ENCODE data around the gene NAALADL2. TPM values are rescaled to one million over a fixed set of nuclear protein-coding genes. Genes with fewer than 3 reads are reported as not detected.

Gene NAALADL2
- total RNA-seq, 4 donors from 2014 or later: 0.36 to 9.2 (median 0.63) TPM

- Histone ChIP-seq H3K9me3 (no peaks in the 10 kb centered on the region), H3K4me3 (no peak overlapping the region), H3K27ac (no peak overlapping the region), H3K36me3 (no peaks in the 10 kb centered on the region), H3K27me3 (no peaks in the 10 kb centered on the region), H3K4me1 (no peaks in the 10 kb centered on the region)
- ATAC-seq (no peak), DNase-seq (no peak)
- intact Hi-C loops (cut with DNase I; ENCODE audit: low total_unique reads): no loop called here
- in situ Hi-C loops (cut with MboI; ENCODE audit: low sequenced_read_pairs in 4 of 4): no loop called here
- no peak for TF ChIP-seq POLR2A (IDR thresholded peaks at IDR 0.05)
- TF ChIP-seq, protein P1, sequence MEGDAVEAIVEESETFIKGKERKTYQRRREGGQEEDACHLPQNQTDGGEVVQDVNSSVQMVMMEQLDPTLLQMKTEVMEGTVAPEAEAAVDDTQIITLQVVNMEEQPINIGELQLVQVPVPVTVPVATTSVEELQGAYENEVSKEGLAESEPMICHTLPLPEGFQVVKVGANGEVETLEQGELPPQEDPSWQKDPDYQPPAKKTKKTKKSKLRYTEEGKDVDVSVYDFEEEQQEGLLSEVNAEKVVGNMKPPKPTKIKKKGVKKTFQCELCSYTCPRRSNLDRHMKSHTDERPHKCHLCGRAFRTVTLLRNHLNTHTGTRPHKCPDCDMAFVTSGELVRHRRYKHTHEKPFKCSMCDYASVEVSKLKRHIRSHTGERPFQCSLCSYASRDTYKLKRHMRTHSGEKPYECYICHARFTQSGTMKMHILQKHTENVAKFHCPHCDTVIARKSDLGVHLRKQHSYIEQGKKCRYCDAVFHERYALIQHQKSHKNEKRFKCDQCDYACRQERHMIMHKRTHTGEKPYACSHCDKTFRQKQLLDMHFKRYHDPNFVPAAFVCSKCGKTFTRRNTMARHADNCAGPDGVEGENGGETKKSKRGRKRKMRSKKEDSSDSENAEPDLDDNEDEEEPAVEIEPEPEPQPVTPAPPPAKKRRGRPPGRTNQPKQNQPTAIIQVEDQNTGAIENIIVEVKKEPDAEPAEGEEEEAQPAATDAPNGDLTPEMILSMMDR (IDR thresholded peaks at IDR 0.05 in 4 of 5, conservative IDR thresholded peaks at IDR 0.05 in 1 of 5): no peak
Observed at GRCh38 chr3:175434561-175434960, 575.4 kb downstream of the NAALADL2 start.

DNA sequence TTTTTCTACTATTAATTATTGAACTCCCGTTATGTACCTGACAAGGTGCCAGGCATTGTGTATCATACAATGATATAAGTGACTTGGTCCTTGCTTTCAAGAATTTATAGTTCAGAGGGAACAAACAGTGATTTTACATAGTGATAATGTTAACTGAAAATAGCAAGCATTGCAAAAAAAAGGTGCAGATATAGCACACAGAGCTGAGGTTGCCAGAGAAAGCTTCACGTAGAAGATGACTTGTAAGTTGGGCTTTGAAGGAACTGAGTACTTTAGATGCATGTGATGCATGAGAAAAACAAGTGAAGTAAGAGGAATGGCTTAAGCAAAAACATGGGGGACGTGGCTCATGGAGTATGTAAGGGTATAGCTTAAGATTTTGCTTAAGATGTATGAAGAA is 584.5 kb downstream of the NAALADL2 start:
- H3K27me3 ChIP-seq: no peaks in the 10 kb centered on the region
- ATAC-seq: no peak
- DNase-seq: no peak
- in situ Hi-C loops (cut with MboI; ENCODE audit: low sequenced_read_pairs in 4 of 4): no loop called here
- no peak overlapping the region for H3K4me3 ChIP-seq
- no peaks in the 10 kb centered on the region for H3K36me3 ChIP-seq
- intact Hi-C loops (cut with DNase I; ENCODE audit: low total_unique reads): no loop called here
- H3K9me3 ChIP-seq: no peaks in the 10 kb centered on the region
- TF ChIP-seq POLR2A (IDR thresholded peaks at IDR 0.05): no peak
- TF ChIP-seq, protein P1 (IDR thresholded peaks at IDR 0.05 in 4 of 5, conservative IDR thresholded peaks at IDR 0.05 in 1 of 5): no peak
- H3K27ac ChIP-seq: no peak overlapping the region
- H3K4me1 ChIP-seq: no peaks in the 10 kb centered on the region

DNA sequence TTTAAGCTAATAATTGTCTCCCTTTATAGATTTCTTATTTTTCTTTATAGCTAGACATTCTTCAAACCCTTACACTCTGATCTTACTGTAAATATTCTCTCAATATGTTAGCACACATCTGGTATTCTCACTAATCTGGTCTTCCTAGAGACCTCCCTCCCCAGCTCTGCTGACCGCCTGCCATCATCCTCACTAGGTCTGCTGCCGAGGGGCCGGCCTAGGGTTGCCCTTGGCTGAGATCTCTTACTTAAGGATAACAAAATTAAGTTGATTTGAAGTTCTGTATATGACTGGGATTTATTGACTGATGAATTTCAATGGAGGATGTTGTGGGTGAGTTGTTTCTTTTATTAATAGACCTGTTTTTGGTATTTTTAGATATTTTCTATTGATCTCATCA is 586.6 kb downstream of the NAALADL2 start:
- intact Hi-C loops (cut with DNase I; ENCODE audit: low total_unique reads) (no loop called here), in situ Hi-C loops (cut with MboI; ENCODE audit: low sequenced_read_pairs in 4 of 4) (no loop called here)
- ATAC-seq: no peak
- Histone ChIP-seq H3K36me3 (no peaks in the 10 kb centered on the region), H3K27ac (no peak overlapping the region), H3K4me3 (no peak overlapping the region), H3K4me1 (no peaks in the 10 kb centered on the region), H3K27me3 (no peaks in the 10 kb centered on the region), H3K9me3 (no peaks in the 10 kb centered on the region)
- no peak for TF ChIP-seq POLR2A (IDR thresholded peaks at IDR 0.05)
- TF ChIP-seq, protein P1 (IDR thresholded peaks at IDR 0.05 in 4 of 5, conservative IDR thresholded peaks at IDR 0.05 in 1 of 5): no peak
- DNase-seq: no peak

- no peak for TF ChIP-seq POLR2A (IDR thresholded peaks at IDR 0.05)
- TF ChIP-seq, protein P1 (IDR thresholded peaks at IDR 0.05 in 4 of 5, conservative IDR thresholded peaks at IDR 0.05 in 1 of 5): no peak
- Histone ChIP-seq H3K36me3 (no peaks in the 10 kb centered on the region), H3K9me3 (no peaks in the 10 kb centered on the region), H3K27me3 (no peaks in the 10 kb centered on the region), H3K4me1 (no peaks in the 10 kb centered on the region), H3K4me3 (no peak overlapping the region), H3K27ac (no peak overlapping the region)
- DNase-seq: no peak
- no peak for ATAC-seq
- in situ Hi-C loops (cut with MboI; ENCODE audit: low sequenced_read_pairs in 4 of 4): no loop called here
- intact Hi-C loops (cut with DNase I; ENCODE audit: low total_unique reads): no loop called here
Observed at GRCh38 chr3:175447521-175447920, 588.4 kb downstream of the NAALADL2 start.

DNA sequence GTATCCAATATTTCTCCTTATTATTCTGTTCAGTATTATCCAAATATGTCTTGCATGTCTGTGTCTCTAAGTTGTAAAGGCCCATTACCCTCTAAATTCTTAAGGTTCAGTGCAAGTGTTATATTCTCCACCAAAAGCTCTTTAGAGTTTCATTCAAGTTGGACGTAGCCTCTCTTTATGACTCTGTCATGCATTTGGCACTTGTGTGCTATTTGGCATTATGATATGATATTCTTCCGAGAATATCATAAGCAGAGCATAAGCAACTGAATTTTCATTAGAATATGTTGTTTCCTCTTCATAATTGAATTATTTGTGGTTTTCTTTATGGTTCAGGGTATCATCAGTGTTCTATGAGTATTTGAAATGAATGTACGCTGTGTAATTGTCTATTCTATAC is 594.2 kb downstream of the NAALADL2 start:
- intact Hi-C loops (cut with DNase I; ENCODE audit: low total_unique reads) (loop anchor here (10.0 kb wide), 1 partner anchor 521 kb away; no protein-coding TSS in a partner anchor), in situ Hi-C loops (cut with MboI; ENCODE audit: low sequenced_read_pairs in 4 of 4) (no loop called here)
- TF ChIP-seq, protein P1 (IDR thresholded peaks at IDR 0.05 in 4 of 5, conservative IDR thresholded peaks at IDR 0.05 in 1 of 5): no peak
- TF ChIP-seq POLR2A (IDR thresholded peaks at IDR 0.05): no peak
- Histone ChIP-seq H3K9me3 (no peaks in the 10 kb centered on the region), H3K36me3 (no peaks in the 10 kb centered on the region), H3K27me3 (no peaks in the 10 kb centered on the region), H3K4me1 (no peaks in the 10 kb centered on the region), H3K27ac (no peak overlapping the region), H3K4me3 (no peak overlapping the region)
- DNase-seq (no peak), ATAC-seq (no peak)

Measured in gastrocnemius medialis (tissue), 4 donors.